Left ventricle myocardium superior (tissue), 1 donor: Measurements from ENCODE around the gene FGD6. TPM values are rescaled to one million over a fixed set of nuclear protein-coding genes. Genes with fewer than 3 reads are reported as not detected.
A peak's percentile ranks its signal among the peaks of the same experiment; 100 is the strongest.
"Not testable (repeated sequence)": the region's sequence is repeated elsewhere in the genome, so short reads cannot be mapped to it uniquely, and the experiment has no call there.

ENCODE experiments used
- ATAC-seq: fragments of 200-7000 bp; cut with Tn5 transposase; one replicate; pipeline ENCODE4 v1.9.1; 2020; ENCODE audit warnings: mild to moderate bottlenecking, moderate library complexity
- DNase-seq: peaks from one replicate; pipeline ENCODE4 v3.0.0-alpha.2; 2020
- intact Hi-C: fragments of 100-400 bp; cut with micrococcal nuclease; formaldehyde crosslinking; loops from one replicate; pipeline ENCODE4 v1.11.0; 2022
- total RNA-seq: library from RNA; stranded (reverse); fragmentation: NEBNext Ultra II Directional; extraction: Animal tissue kit (Norgen Biotek cat#: 25700); gene quantifications from one replicate; pipeline ENCODE4 v1.2.1, GENCODE V29; 2021
- donor health status: DM: no; HTN: yes; CAD: no; lungs with severe emphysema.

The FGD6 gene
- total RNA-seq, 1 donor from 2014 or later, result 23.5 TPM

- intact Hi-C loops, result no loop called here
- no peak for DNase-seq
- ATAC-seq, result no peak
Observed at GRCh38 chr12:95107362-95107761, 109.9 kb downstream of the FGD6 start.

GRCh38 chr12:95105540-95105939, 111.7 kb downstream of the FGD6 start:
- DNase-seq (no peak), ATAC-seq (no peak)
- intact Hi-C loops, result no loop called here

DNA sequence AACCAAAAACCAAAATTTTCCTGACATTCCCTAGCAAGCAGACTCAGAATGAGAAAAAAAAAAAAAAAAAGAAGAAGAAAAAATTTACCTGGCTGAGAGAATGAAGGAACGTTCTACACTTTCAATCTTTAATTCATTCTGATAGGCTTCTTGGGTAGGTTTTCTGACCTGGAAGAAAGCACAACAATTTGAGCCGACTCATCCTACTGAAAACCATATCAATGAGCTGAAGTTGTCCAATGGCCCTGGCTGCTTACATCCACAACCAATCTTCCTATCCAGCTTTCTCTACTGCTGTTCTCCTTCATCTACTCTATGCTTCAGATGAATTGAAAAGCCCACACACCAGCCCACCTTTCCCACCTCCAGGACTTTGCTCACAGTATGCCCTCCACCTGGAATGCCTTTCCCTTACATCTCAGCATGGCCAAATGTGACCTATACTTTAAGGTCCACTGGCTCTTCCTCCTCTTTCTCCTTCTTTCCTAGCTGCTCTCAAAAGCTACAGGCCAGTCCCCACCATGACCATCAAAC, 112.3 kb downstream of the FGD6 start:
- ATAC-seq, result no peak
- intact Hi-C loops, result no loop called here
- DNase-seq, result no peak

DNA sequence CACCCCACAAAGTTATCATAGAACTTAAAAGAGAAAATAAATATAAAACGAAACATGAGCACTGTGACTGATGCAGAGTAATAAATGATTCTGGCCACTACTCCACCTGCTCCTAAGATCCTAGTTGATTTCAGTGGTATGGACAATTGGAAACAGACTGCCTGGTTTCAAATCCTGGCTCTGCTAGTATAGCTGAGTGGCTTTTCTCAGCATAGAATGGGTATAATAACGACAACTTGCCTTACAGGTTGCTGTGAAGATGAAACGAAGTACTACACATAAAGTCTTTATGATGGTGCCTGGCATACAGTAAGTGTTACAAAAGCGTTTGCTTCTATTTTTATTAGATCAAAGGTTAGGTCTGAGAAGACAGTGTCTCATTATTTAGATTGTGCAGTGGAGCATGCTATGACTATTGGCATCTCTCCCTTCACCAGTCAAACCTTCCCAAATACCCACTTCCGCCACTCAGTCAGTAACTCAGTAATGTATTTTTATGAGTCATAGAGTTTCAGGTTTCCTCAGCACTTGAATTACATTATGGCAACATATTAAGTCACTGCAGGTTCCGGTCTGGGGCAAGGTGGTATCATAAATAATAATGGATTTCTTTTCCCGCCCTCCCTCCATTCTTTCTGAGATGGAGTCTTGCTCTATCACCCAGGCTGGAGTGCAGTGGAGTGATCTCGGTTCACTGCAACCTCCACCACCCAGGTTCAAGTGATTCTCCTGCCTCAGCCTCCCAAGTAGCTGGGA, 114.2 kb downstream of the FGD6 start:
- DNase-seq (no peak), ATAC-seq (peak; percentile 18)
- intact Hi-C loops, result no loop called here

GRCh38 chr12:95101957-95102356, 115.3 kb downstream of the FGD6 start:
- DNase-seq, ATAC-seq, intact Hi-C loops: not testable (repeated sequence)

DNA sequence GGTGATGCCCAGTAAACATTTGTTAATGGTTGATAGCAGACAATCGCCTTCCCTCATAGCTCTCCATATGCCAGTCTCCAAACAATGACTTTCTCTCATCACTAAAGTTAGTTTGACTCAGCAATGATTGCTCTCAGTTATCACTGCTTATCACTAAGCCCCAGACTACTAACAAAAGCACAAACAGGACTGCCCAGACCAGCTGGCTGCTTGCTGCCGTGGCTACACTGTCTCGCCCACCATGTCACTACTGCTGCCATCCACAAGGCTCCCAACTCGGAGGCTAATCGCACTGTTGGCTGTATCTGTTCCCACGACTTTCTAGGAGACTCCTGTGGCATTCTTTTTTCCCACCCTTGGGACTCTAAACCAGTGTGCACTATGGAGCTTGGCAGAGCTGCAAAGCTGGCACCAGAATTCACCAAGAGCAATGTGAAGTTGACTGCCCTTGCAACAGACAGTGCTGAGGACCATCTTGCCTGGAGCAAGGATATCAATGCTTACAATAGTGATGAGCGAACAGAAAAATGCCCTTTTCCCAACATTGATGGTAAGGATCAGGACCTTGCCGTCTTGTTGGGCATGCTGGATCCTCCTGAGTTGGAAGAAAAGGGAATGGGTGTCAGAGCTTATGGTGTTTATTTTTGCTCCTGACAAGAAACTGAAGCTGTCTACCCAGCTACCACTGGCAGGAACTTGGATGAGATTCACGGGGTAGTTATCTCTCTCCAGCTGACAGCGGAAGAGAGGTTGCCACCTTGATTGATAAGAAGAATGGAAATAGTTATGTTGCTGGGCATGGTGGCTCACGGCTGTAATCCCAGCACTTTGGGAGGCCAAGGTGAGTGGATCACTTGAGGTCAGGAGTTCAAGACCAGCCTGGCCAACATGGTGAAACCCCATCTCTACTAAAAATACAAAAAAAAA, 116.7 kb downstream of the FGD6 start:
- DNase-seq (peak; percentile 30), ATAC-seq (peak; percentile 78)
- intact Hi-C loops, result no loop called here

GRCh38 chr12:95099270-95099790, 117.9 kb downstream of the FGD6 start:
- ATAC-seq, result no peak
- DNase-seq, result no peak
- intact Hi-C loops, result no loop called here

DNA sequence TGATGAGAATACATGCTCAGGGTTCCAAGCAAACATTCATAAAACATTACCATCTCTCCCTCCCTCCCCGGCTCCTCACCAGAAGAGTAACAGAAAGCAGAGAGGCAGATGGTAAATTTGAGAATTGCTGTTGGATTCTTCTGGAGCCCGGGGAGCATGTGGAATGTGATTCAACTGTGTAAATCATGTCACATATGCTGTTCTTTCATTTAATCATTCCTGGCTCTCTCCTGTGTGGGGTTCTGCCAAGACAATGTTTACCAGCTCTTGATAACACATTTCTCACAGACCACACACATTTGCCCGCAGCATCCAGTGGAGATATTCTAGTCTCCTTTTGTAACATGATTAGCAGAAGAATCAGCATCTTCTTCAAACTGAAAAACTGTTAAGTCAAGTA, 120.4 kb downstream of the FGD6 start:
- no peak for DNase-seq
- intact Hi-C loops, result no loop called here
- peak; percentile 65 for ATAC-seq

DNA sequence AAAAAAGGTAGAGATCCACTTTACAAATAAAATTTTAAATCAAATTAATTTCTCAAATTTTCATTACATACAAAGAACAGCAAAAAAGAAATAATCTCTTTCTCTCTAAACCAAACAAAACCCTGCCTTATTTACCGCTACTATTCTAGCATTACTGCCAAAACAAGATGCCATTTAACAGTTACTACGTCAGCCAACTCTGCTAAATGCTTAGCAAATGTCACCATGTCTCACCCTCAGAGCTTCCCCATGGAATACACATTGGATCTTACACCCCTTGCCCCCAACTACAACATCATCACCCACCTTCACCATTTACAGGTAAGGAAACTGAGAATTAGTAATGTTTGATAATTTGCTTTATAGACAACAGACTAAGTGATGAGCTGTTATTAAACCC, 120.9 kb downstream of the FGD6 start:
- intact Hi-C loops, result no loop called here
- DNase-seq (no peak), ATAC-seq (no peak)

DNA sequence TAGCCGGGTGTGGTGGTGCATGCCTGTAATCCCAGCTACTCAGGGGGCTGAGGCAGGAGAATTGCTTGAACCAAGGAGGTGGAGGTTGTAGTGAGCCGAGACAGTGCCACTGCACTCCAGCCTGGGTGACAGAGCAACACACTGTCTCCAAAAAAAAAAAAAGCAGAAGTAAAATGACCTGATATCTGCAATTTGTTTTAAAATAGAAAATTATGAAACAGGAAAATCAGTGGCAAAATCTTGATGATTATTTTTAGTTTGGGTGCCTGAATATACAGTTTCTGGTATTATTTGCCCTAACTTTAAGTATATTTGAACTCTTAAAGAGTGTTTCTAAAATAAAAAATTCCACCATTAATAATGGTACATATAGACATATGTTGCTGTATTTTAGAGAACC, 121.4 kb downstream of the FGD6 start:
- DNase-seq, ATAC-seq, intact Hi-C loops: not testable (repeated sequence)

DNA sequence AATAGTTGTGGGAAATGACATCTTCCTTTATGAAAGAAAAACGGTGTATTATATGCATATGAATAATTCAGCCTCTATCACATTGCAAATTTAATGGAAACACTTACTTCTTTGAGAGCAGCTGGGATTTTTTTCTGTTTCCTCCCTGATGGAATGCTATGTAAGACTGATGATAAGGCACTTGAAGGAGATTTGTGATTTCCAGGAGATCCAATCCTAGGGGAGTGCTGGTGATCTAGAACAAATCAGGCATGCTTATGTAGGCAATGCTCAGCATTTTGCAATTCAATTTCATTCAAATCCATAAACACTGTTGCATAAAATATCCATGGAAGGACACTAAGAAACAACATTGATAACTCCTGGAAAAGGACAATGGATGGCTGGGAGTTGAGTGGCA, 127.8 kb downstream of the FGD6 start:
- intact Hi-C loops, result no loop called here
- no peak for ATAC-seq

GRCh38 chr12:95088379-95088778, 128.9 kb downstream of the FGD6 start:
- intact Hi-C loops, result no loop called here
- DNase-seq (no peak), ATAC-seq (no peak)

More for the DNA sequence above, 127.8 kb downstream of the FGD6 start:
- no peak for DNase-seq

GRCh38 chr12:95085612-95086011, 131.7 kb downstream of the FGD6 start:
- no peak for DNase-seq
- no peak for ATAC-seq
- intact Hi-C loops, result no loop called here

- no peak for DNase-seq
- peak; percentile 87 for ATAC-seq
- intact Hi-C loops, result no loop called here
Observed at GRCh38 chr12:95083938-95084337, 133.3 kb downstream of the FGD6 start.

GRCh38 chr12:95083471-95083870, 133.8 kb downstream of the FGD6 start:
- ATAC-seq (peak; percentile 52), DNase-seq (no peak)
- intact Hi-C loops, result no loop called here

- intact Hi-C loops, result no loop called here
- DNase-seq (no peak), ATAC-seq (no peak)
Observed at GRCh38 chr12:95077341-95077740, 139.9 kb downstream of the FGD6 start.

DNA sequence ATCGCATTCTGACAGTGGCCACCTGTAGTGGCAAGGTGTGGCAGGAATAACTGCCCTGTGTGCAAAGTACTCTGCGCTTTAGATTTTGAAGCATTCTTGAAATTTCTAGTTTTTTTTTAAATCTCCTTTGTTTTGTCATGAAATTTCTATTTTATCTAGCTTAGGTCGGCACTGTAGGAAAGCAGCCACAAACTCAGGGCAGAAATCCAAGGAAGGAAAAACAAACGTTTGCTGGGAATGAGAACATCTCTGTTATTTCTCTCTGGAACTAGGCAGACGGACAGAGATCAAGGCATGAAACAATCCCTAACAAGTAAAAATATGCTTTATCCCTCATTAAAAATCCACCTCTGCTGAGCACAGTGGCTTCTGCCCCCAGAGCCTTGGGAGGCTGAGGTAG, 142.5 kb downstream of the FGD6 start:
- intact Hi-C loops, result no loop called here
- ATAC-seq, result no peak
- DNase-seq, result no peak

GRCh38 chr12:95073698-95074520, 143.4 kb downstream of the FGD6 start:
- DNase-seq, result no peak
- no peak for ATAC-seq
- intact Hi-C loops, result no loop called here
